Activated naive CD4-positive, alpha-beta T cell (primary cell): Measurements from ENCODE around the gene PRKACA.

ENCODE experiments used
- DNase-seq, 4 experiments: peaks; one replicate each; lab custom pipeline; 2025; lab: John Stamatoyannopoulos, UW

Gene PRKACA

DNA sequence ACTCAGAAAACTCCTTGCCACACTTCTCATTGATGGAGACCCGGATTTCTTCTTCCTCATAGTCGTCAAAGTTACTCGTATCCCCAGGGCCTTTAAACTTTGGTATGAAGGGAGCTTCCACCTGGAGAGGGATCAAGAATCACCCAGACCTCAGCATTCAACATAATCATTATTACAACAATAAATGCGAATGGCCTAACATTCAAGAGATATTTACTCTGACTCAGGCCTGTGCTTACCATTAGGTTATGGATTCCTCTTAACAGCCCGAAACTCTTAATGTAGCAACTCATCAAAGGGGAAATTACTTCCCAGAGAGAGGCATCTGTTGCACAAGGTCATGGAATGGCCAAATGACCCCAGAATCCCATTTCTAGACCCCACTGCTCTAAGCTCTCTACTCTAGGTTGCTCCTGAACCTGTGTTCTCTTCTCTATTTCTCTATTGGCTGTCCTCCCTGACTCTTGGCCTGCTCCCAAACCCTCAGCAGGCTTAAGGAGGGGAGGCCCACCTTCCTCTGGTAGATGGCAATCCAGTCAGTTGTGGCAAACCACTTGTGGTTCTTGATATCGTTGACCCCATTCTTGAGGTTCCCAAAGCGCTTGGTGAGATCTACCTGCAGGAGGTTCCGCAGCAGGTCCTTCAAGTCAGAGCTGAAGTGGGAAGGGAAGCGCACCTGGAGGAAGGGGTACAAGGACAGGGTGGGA is 24.3 kb downstream of the PRKACA start:
- DNase-seq = no peak

DNA sequence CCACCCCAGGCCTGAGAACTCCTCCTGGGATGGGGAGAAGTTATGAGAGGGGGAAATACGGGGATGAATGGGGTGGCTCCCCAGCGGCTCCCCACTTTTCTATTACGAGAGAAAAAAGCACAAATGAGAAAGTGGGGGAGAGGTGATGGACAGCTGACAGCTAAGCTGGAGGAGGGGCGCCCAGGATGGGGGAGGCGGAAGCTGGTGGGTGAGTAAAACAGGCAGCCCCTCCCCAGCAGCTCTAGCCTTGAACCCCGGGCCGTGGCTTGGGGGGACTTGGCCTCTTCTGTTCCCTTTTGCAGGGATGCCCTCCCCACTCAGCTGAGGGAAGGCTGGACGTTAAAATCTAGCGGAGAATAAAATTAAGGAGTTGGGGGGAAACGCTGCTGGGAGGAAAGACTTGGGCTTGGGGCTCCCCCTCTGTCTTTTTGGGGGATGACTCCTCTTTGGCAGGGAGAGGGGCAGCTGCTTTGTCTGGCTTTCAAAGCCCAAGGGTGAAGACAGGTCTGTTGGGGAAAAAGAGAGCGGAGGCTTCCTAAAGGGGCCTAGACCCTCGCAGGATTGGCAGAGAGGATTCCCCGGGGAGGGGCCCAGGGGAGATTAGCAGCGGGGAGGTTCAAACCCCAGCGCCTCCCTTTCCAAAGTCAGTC is 25.6 kb downstream of the PRKACA start:
- DNase-seq = peak in 1 of 4 experiments; percentile 61

DNA sequence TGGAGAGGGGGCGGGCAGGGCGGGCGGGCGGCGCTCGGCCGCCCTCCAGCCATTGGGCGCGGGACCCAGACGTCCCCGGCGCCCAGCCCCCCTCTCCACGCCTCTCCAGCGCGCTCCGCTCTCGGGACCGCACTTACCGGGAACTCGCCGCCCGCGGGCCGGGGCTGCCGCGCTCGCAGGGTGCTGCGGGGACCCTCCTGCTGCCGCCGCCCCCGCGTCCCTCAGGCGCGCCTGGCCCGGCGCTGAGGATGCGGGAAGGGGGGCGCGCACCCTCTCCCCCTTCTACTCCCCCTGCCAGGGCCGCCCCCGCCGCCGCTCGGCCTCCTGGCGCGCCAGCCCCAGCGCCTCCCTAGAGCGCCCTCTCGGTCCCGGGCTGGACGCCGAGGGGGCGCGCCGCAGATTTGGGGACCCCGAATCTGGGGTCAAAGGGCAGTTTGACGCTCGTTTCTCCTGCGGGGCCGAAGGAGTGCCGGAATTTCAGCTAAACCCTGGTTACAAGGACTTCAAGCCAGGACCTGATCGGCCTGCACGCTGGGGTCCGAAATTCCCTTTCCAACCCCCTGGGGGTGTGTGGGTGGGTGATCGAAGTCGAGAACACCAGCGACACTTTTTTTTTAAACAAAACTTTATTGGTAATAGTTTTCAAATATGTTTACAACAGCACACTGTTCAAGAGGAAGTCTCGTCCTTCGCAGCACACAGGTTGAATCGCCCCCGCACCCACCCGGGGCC is 26.3 kb downstream of the PRKACA start:
- peak; percentile 46 to 61 (median 52) for DNase-seq

DNA sequence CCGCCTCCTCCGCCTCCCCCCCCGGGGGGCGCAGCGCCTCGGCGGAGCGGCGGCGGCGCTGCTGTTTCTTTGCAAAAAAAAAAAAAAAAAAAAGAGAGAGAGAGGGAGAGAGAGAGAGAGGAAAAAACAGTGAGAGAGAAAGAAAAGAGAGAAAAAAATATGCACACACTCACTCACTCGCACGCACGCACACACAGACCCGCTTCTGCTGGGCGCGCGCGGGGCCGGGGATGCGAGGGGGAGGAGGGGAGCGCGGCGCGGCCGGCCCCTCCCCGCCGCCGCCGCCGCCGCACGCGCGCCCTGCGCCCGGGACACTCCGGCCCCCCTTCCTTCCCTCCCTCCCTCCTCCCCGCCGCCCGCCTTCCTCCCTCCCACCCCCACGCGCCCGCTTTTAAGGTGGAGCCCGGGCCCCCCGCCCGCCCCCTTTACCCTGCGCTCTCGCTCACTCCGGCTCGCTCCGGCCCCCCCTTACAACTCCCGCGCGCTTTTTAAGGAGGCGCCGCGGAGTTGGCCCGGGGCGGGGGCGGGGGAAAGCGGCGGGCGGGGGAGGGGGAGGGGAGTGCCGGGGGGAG is 27.0 kb downstream of the PRKACA start, which contains the start of gene SAMD1:
Gene SAMD1, minus strand, starts transcription at position 243 of the 572 bp plus-strand sequence.
- peak; percentile 46 to 88 (median 74) for DNase-seq

DNA sequence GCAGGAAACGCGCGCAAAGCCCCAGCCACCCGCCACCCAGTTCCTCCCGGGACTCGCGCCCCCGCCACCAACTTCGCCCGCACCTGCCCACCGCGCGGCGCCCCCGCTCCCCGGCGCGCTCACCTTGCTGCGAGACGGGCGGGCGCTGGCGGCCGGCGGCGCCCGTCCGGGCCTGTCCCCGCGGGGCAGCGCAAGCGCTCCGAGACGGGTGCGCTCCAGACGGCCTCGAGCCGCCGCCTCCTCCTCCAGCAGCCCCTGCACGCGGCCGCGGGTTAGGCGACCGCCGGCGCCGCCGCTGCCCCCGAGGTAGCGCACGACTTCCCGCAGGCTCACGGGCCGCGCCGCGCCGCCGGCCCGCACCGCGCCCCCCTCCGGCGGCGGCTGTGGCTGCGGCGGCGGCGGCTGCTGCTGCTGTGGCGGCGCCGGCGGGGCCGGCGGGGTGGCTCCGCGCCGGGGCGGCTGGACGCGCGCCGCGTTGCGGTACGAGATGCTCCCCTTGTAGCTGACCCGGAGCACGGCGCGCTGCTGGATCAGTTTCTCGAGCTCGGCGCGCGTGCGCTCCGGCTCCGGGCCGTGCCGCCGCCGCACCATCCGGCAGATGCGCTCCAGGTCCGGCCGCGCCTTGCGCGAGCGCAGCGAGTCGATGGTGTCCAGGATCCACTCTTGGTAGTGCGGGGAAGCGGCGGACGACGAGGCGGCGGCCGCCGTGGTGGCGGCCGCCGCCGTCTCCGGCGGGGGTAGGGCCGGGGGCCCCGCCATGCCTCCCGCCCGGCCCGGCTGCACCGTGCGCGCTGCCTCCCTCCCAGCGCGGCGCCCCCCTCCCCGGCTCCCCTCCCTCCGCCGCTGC is 27.7 kb downstream of the PRKACA start:
- DNase-seq = peak in 3 of 4 experiments; percentile 16 to 49 (median 24)

DNA sequence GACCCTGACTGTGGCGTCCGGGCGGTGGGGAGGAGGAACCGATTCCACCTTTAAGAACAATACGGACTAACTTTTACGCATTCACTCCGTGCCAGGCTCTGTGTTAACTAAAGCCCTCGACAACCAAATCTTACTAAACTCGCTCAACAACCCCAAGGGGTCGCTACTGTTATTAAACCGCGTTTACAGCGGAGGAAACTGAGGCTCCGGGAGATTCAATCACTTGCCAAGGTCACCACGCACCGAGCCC is 28.2 kb downstream of the PRKACA start:
- DNase-seq = no peak

DNA sequence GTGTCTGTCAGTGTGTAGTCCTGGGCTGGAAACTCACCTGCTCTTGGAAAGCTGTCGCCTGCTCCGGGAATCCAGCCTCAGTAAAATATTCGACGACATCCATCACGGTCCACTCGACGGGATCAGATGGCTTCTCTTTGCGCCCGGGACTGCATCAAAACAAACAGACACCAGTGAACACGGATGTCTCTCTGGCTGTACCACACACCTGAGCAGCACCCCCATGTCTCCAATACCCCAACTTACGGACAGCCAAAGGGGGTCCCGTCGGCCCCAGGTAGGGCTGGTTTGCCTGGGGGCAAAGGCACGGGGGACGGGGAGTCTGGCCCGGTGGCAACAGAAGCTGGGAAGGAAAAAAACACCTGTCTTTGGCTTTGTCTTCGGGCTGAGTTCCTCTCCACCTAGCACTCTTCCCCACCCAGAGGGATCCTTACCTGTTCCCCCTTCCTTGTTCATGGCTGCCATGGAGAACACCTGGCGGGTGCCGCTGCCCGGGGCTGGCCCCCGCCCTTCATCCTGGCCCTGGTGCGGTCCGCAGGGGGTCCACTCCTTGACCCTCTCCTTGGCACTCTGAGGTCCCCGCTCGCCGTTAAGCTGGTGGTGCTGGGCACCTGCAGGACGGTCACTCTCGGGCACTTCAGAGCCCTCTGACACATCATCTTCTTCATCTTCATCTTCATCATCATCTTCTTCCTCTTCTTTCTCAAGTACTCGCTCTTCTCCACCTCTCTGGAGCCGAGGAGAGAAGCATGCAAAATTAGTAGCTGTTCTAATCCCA is 28.7 kb downstream of the PRKACA start:
- no peak for DNase-seq

DNA sequence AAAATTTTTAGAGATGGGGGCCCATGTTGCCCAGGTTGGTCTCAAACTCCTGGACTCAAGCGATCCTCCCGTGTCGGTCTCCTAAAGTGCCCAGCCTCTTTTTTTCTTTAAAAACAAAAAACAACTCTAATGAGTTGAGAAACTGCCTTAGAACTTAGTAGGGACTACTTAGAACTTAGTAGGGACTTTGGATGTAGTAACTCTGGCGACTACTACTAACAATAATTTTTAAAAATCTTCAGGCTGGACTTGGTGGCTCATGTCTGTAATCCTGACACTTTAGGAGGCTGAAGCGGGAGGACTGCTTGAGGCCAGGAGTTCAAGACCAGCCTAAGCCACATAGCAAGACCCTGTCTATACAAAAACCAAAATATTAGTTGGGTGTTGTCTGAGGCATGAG is 31.5 kb downstream of the PRKACA start:
- no peak for DNase-seq

DNA sequence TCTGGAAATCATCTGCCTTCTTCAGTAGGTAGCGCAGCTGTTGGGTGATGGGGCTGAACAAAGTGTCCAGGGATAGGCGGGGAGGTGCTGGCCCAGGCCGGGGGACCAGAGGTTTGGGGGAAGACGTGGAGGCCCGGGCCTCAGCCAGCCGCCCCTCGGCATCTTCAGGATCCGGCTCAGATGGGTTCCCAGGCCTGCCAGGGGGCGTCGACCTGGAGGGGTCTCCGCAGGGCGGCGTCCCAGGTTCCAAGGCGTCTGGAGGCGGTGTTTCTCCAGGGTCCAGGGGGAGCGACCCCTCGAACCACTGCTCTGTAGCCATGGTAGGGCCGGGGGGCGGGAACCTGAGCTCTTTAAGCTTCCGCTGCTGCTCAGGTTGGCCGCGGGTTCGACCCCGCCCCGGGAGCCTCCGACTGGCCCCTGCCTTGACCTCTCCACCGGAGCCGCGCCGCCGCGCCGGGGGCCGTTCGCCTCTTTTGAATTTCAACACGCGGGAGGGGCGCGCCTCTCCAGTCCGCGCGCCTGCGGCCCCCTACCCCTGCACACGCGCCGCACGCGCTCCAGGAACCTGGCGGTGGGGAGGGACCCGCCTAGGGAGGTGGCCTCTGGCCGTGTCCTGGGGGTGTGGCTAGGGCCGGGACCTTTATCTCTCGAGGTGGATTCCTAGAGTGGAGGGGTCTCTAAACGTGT is 32.1 kb downstream of the PRKACA start, which contains the start of gene C19orf67:
Gene C19orf67, minus strand, starts transcription at position 475 of the 687 bp plus-strand sequence. Its CDS starts 156 bp downstream, at position 319.
- no peak for DNase-seq

DNA sequence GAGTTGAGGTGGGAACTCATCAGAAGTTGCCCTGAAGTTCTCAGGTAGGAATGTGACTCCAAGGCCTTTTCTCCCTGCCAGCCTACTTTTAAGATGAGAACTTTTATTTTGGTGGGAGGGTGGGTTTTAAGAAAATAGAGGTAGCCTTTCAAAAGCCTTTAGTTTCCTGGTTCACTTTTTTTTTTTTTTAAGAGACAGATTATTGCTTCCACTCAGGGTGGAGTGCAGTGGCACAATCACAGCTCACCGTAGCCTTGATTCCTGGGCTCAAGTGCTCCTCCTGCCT is 34.9 kb downstream of the PRKACA start:
- no peak for DNase-seq

DNA sequence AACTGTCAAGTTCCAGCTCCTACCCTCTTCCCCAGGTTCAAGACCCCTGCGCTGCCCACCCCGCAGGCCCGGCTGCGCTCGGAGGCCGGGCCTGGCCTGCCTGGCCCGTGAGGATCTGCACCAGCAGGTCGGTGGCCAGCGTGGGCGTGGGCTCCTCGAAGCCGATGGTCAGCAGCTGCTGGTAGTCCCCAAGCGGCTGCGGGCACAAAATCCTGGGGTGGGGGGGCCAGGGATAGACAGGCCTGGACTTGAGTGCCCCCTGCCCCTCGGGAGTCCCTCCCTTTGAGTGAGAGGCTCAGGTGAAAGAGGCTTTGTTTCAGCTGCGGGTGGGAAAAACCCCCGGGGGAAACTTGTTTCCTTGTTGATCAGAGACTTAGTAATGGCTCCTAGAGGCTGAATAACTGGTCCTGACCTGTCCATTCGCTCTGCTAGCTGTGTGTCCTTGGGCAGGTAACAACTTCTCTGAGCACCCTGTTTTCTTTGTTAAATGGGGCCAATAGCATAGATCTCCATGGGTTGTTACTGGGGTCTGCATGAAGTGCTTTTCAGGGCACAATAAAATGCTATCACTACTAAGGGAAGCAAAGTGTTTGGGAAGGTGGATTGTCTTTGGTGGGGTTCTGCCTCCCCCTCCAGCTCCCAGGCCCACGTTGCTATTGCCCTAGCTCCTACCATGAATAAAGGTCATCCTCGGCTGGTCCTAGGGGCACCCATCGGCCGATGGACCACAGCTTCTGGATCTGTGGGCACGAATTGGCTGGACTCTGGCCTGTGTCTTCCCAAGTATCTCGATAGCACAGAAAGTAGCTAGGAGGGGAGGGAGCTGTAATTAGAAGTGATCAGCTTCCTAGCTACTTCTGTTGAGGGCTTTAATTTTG is 35.5 kb downstream of the PRKACA start:
- no peak for DNase-seq

DNA sequence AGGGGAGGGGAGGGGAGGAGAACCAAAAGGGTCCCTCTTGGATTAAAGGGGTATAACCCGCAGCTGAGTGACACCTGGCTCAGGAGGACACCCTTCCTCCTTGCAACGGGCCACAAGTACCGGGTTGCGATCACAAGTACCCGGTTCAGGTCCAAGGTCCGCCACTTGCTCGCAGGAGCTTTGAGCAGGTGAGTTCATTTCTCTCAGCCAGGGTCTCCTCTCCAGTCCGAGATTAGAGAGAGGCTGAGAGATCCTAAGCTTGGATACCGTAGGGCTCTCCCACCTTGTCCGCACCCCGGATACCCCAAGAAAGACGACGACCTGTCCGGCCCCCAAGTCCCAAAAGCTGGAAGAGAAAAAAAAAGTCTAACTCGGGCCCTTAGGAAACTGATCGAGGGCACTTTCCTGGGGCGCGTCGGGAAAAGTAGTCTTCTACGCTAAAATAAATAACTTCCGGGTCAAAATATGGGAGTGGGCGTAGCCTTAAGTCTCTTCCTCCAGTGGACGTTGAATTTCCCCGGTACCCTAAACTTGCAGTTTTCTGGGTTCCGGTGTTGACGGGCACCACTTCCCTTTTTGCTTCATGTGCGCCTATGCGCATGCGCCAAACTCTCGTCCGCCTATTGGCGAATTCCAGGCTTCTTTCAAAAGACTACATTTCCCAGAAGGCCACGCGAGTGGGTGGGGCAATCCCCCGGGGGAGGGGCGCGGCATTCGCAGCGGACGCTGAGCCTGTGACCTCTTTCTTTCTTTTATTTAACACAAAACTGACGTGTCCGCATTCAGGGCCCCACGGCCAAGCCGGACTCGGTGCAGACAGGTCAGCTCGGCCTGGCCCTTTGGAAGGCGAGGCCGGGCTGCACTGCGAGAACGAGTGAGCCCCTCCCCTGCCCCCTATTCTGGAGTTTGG is 36.4 kb downstream of the PRKACA start:
- DNase-seq = peak; percentile 98 to 99 (median 98)

DNA sequence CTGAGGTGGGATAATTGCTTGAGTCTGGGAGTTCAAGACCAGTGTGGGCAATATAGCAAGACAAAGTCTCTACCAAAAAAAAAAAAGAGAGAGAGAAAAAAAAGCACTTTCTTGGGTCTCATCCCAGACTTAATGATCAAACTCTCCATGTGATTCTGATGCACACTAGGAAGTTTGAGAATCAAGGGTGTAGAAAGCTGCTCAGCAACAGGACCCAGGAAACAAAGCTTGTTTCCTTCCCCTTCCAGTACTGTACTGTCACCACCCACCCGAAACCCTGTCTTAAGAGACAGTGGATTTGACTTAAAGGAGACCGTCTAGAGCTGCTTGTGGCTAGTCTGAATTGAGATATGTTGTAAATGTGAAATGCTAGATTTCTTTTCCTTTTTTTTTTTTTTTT is 39.2 kb downstream of the PRKACA start:
- DNase-seq = no peak

DNA sequence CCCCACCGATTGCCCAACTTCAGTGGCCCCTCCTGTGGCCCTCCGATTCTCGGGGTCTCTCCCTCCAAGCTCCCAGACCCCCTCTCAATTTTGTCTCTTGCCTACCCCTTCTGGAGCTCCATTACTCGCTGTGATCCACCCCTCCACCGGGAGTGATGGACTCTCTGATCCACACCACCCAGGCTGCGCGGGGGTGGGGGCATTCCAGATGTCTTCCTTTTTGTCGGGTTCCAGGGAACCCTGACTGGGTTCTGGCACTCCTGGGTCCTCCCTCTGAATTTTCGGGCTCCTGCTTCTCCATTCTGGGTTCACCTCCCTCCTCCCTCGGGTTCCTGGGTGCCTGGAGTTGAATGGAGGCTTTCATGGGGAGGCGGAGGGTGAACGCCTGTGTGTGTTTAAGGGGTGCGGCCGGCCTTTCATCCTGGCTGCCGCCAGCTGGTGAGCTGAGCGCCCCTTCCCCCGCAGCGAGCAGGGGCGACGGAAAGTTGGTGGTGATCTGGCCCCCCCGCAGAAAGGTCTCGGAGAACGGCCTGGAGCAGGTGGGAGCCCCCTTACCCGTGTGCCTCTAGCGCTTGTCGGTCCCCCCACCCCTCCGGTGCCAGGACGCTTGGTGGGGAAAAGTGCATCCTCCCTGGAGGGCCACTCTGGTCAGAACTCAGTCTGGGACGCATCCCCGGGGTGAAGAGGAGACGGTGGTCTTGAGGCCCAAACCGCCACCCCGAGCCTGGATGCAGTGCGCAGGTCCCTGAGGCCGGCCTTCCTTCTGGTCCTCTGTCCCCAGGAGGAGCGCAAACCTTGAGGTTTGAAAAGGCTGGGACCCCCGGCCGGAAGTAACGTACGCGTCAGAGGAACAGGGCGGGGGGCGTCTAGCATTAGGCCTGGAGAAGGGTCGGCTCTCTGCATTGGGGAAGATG is 43.4 kb downstream of the PRKACA start:
- DNase-seq = no peak

DNA sequence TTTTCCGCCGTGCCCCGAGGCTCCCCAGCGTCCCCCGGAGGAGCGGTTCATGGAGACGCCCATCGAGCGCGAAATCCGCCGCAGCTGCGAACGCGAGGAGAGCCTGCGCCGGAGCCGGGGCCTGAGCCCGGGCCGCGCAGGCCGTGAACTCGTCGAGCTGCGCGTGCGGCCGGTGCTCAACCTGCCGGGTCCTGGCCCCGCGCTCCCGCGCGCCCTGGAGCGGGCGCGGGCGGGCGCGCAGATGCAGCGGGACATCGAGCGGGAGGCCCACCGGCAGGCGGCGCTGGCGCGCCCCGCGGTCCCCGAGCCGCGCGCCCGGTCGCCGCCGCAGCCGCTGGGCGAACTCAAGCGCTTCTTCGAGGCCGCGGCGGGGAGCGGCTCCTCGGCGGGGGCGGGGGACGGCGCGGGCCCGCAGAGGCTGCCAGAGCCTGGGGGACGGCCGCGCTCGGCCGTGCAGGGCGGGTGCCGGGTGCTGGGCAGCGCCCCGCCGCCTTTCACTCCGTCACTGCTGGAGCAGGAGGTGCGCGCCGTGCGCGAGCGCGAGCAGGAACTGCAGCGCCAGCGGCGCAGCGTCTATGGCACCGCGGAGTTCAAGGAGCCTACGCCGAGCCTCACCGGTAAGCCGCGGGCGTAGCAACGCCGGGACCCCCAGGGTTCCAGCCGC is 44.2 kb downstream of the PRKACA start:
- DNase-seq = peak; percentile 52 to 77 (median 68)

DNA sequence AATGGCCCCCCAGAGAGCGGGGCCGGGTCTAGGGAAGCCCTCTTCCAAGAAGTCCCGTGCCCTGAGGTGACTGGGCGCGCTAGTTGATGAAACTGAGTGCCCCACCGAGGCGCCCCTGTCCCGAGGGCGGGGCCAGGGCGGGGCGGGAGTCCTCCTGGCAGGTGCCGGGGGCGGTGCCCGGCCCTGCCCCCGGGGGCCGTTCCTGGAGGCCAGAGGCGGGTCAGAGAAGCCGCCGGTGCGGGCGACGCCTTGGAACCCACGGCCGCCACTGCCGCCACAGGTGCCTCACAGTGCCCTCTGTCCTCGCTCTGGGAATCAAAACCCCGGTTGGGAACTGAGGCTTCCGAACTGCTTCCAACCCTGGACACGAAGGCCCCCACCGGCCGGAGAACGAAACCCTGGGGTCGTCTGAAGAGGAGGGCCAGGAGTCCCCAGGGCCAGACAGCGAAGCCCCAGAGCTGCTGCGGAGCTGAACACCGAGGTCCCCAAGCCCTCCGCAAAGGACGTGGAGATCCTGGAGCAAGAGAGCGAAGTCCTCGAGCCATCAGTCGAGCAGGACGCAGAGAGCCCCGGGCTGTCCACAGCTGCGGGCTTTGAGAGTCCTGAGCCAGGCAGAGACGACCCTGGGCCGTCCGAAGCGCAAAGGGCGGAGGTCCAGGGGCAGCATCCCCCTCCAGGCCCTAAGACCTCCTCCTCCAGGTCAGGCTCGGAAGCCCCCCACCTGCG is 44.9 kb downstream of the PRKACA start, which contains the start of gene MISP3:
Gene MISP3, plus strand, starts transcription at position 252 of the 726 bp plus-strand sequence. CDS start 524 bp downstream, outside the sequence.
- DNase-seq = peak in 1 of 4 experiments; percentile 22
